Thoracic aorta (tissue), 2 donors: ENCODE measurements around the gene CD38. TPM values are rescaled to one million over a fixed set of nuclear protein-coding genes. Genes with fewer than 3 reads are reported as not detected.

Source experiments
- ATAC-seq: fragments of 150-250 bp; one replicate; pipeline ENCODE4 v1.8.0; 2017; ENCODE audit warnings: low read depth; ENCODE audit not compliant: insufficient number of reproducible peaks, low FRiP score
- DNase-seq: peaks from one replicate; pipeline ENCODE4 v3.0.0-alpha.2; 2020; ENCODE audit warnings: low spot score
- H3K27ac ChIP-seq, 2 donors: fragments of 200-600 bp; sonication (generic); 1 replicate in 1 of 2; 2 replicates in 1 of 2; pipeline ENCODE4 v1.5.1; 2016; ENCODE audit warnings: mild to moderate bottlenecking in 2 of 2, moderate library complexity in 2 of 2
- H3K27me3 ChIP-seq: fragments of 200-600 bp; sonication (generic); replicated peaks from 2 replicates; pipeline ENCODE4 v1.6.0; 2016; ENCODE audit warnings: mild to moderate bottlenecking; ENCODE audit not compliant: insufficient read depth
- H3K36me3 ChIP-seq: fragments of 200-600 bp; sonication (generic); one replicate; pipeline ENCODE4 v1.5.1; 2016
- H3K4me1 ChIP-seq, 2 donors: fragments of 200-600 bp; sonication (generic); 1 replicate in 1 of 2; 2 replicates in 1 of 2; pipeline versions ENCODE4 v1.5.1 to v1.6.0; 2016; ENCODE audit warnings: low read depth in 2 of 2, mild to moderate bottlenecking in 1 of 2; ENCODE audit not compliant: control insufficient read depth in 1 of 2
- H3K4me3 ChIP-seq: fragments of 200-600 bp; sonication (generic); 2 replicates; pipeline ENCODE4 v1.5.1; 2016; ENCODE audit warnings: mild to moderate bottlenecking
- H3K9me3 ChIP-seq: fragments of 200-600 bp; sonication (generic); 2 replicates; pipeline ENCODE4 v1.5.1; 2016
- total RNA-seq, 2 donors: library from RNA; depleted of rRNA; stranded (reverse); fragments of >200 nt; gene quantifications; one replicate each; pipeline versions ENCODE4 v1.1.0 to v1.2.3, GENCODE V29; 2016
- TF ChIP-seq, protein P1 (sequence below): fragments of 200-600 bp; sonication (generic); IDR thresholded peaks from one replicate; pipeline ENCODE4 v1.5.1; 2019; ENCODE audit warnings: antibody characterized with exemption

The CD38 gene
- total RNA-seq, 2 donors from 2014 or later = 3.2 to 7.8 TPM

DNA sequence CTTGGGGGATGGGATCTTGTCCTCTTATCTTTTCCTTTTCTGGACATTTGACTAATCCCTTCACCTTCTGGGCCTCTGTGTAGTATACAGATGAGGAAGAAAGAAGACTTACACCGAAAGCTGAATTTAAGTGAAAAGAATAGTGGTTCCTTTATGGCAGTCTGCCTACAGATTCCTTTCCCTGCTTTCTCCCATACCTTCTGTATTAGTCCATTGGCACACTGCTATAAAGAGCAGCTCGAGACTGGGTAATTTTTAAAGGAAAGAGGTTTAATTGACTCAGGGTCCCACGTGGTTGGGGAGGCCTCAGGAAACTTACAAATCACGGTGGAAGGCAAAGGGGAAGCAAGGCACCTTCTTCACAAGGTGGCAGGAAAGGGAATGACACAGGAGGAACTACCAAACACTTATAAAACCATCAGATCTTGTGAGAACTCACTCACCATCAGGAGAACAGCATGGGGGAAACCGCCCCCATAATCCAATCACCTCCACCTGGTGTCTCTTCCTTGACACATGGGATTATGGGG is 34.0 kb upstream of the CD38 start:
- Histone ChIP-seq H3K9me3 (no peaks in the 10 kb centered on the region), H3K36me3 (no peaks in the 10 kb centered on the region), H3K27ac (no peak overlapping the region), H3K27me3 (no peaks in the 10 kb centered on the region), H3K4me3 (no peak overlapping the region), H3K4me1 (peaks cover 0 to 2% of the 10 kb centered on the region in 2 donors)
- ATAC-seq = no peak
- TF ChIP-seq, protein P1, sequence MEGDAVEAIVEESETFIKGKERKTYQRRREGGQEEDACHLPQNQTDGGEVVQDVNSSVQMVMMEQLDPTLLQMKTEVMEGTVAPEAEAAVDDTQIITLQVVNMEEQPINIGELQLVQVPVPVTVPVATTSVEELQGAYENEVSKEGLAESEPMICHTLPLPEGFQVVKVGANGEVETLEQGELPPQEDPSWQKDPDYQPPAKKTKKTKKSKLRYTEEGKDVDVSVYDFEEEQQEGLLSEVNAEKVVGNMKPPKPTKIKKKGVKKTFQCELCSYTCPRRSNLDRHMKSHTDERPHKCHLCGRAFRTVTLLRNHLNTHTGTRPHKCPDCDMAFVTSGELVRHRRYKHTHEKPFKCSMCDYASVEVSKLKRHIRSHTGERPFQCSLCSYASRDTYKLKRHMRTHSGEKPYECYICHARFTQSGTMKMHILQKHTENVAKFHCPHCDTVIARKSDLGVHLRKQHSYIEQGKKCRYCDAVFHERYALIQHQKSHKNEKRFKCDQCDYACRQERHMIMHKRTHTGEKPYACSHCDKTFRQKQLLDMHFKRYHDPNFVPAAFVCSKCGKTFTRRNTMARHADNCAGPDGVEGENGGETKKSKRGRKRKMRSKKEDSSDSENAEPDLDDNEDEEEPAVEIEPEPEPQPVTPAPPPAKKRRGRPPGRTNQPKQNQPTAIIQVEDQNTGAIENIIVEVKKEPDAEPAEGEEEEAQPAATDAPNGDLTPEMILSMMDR = no peak
- no peak for DNase-seq

DNA sequence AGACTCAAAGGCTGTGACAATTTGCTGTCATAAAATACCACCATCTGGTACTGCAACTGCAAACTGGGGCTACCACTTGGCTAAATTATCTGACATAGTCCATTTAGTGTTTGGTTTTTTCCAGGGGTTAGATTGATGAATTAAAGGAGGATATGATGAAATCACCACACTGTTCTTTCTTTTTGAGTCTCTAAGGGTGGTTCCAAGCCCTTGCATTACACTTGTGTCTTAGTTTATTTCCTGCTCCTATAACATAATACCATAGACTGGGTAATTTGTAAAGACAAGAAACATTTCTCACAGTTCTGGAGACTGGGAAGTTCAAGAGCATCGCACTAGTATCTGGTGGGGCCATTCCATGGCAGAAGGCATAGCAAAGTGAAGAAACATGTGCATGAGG is 32.0 kb upstream of the CD38 start:
- no peak for ATAC-seq
- no peak overlapping the region for H3K27ac ChIP-seq
- H3K27me3 ChIP-seq = no peaks in the 10 kb centered on the region
- no peaks in the 10 kb centered on the region for H3K36me3 ChIP-seq
- no peaks in the 10 kb centered on the region for H3K9me3 ChIP-seq
- no peaks in the 10 kb centered on the region for H3K4me1 ChIP-seq
- no peak for DNase-seq
- TF ChIP-seq, protein P1 = no peak
- H3K4me3 ChIP-seq = no peak overlapping the region

DNA sequence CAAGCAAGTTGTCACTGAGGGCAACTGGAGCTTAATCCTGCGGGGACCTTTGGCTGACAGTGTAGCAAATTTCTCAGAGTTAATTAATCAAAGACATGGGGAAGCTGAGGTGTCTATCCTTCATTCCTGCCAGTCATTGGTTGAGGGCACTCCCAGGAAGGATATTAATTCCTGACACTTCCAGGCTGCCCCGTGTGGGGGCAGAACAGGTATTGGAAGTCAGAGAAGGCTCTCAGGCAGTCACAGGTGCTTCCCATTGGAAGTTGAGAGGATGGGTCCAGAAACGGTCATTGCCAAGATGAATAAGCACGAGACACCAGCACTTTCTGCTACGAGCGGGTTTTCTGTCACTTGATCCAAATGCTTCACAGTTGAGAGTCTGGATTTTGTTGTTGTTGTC is 29.1 kb upstream of the CD38 start:
- Histone ChIP-seq H3K4me3 (no peak overlapping the region), H3K9me3 (no peaks in the 10 kb centered on the region), H3K27me3 (no peaks in the 10 kb centered on the region), H3K36me3 (no peaks in the 10 kb centered on the region), H3K4me1 (no peaks in the 10 kb centered on the region), H3K27ac (no peak overlapping the region)
- DNase-seq = no peak
- TF ChIP-seq, protein P1 = no peak
- ATAC-seq = no peak

DNA sequence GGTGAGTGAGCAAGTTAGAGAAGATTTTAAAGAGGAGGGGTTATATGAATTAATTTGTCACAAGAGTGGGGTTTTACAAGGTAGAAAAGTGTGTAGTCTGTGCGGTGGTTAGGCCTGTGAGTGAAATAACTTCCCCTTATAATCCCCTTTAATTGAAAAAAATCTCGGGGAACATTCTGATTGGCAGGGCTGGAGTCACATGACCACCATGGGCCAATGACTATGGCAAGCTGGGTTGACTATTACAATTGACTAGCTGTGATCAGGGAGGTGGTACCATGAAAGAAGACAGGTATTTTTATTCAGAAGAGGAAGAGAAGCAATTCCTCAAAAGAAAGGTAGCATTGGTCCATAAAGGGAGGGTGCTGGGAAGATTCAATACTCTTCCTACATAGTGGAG is 27.0 kb upstream of the CD38 start:
- ATAC-seq = no peak
- Histone ChIP-seq H3K27ac (no peak overlapping the region), H3K4me3 (no peak overlapping the region), H3K4me1 (no peaks in the 10 kb centered on the region), H3K27me3 (no peaks in the 10 kb centered on the region), H3K36me3 (no peaks in the 10 kb centered on the region), H3K9me3 (no peaks in the 10 kb centered on the region)
- DNase-seq = no peak
- TF ChIP-seq, protein P1 = no peak

DNA sequence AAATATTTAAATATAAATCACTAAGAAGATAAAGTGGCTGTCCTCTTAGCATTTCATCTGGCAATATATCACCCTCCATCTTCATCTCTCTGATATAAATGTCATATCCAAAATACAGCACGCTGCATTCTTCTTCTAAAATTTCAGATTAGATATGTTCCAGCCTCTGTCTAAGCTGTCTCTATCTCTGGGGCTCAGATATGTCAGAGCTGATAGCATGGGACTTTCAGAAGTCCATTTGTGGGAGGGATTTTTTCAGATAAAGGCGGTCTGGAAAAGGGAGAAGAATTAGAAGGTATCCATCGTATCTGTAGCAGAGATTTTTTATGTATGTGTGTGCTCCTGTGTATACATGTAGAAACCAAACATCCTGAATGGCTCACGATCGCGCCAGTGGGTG is 25.0 kb upstream of the CD38 start:
- ATAC-seq = no peak
- no peaks in the 10 kb centered on the region for H3K36me3 ChIP-seq
- no peak overlapping the region for H3K27ac ChIP-seq

More for the DNA sequence above, 25.0 kb upstream of the CD38 start:
- Histone ChIP-seq H3K4me3 (no peak overlapping the region), H3K27me3 (no peaks in the 10 kb centered on the region), H3K4me1 (no peaks in the 10 kb centered on the region), H3K9me3 (no peaks in the 10 kb centered on the region)
- DNase-seq = no peak
- TF ChIP-seq, protein P1 = no peak
